ENCODE results near the gene PKNOX2. TPM values are rescaled to one million over a fixed set of nuclear protein-coding genes. Genes with fewer than 3 reads are reported as not detected.

PKNOX2 gene
- total RNA-seq, 1 donor from 2014 or later, result 3.4 TPM

GRCh38 chr11:125188021-125188420, 23.5 kb downstream of the PKNOX2 start:
- no peak for TF ChIP-seq POLR2AphosphoS5 (IDR thresholded peaks at IDR 0.05; ENCODE audit: insufficient read depth in 1 of 2, low read depth in 1 of 2)
- no peak for TF ChIP-seq CTCF (IDR thresholded peaks at IDR 0.05)
- no peak for TF ChIP-seq POLR2A (IDR thresholded peaks at IDR 0.05)
- H3K36me3 ChIP-seq, result no peaks in the 10 kb centered on the region

GRCh38 chr11:125190566-125190965, 26.0 kb downstream of the PKNOX2 start:
- Histone ChIP-seq H3K27ac (no peak overlapping the region), H3K9me3 (no peaks in the 10 kb centered on the region), H3K4me3 (no peak overlapping the region), H3K4me1 (peaks cover 7% of the 10 kb centered on the region), H3K27me3 (no peaks in the 10 kb centered on the region), H3K36me3 (no peaks in the 10 kb centered on the region)
- TF ChIP-seq POLR2AphosphoS5 (IDR thresholded peaks at IDR 0.05; ENCODE audit: insufficient read depth in 1 of 2, low read depth in 1 of 2) (no peak), CTCF (IDR thresholded peaks at IDR 0.05) (no peak), POLR2A (IDR thresholded peaks at IDR 0.05) (no peak)
- intact Hi-C loops (cut with DNase I), result no loop called here
- no peak for DNase-seq (ENCODE audit: extremely low spot score in 2 of 2)

More at GRCh38 chr11:125188021-125188420, 23.5 kb downstream of the PKNOX2 start:
- Histone ChIP-seq H3K4me3 (no peak overlapping the region), H3K9me3 (no peaks in the 10 kb centered on the region), H3K27me3 (no peaks in the 10 kb centered on the region), H3K27ac (no peak overlapping the region), H3K4me1 (peaks cover 7% of the 10 kb centered on the region)
- intact Hi-C loops (cut with DNase I), result no loop called here
- DNase-seq (ENCODE audit: extremely low spot score in 2 of 2), result no peak

- no peak for DNase-seq (ENCODE audit: extremely low spot score in 2 of 2)
- H3K36me3 ChIP-seq, result no peaks in the 10 kb centered on the region
- intact Hi-C loops (cut with DNase I), result no loop called here
- H3K4me1 ChIP-seq, result peaks cover 7% of the 10 kb centered on the region
- no peak overlapping the region for H3K27ac ChIP-seq
- H3K4me3 ChIP-seq, result no peak overlapping the region
- no peaks in the 10 kb centered on the region for H3K9me3 ChIP-seq
- TF ChIP-seq CTCF (IDR thresholded peaks at IDR 0.05), result no peak
- TF ChIP-seq POLR2A (IDR thresholded peaks at IDR 0.05), result no peak
- no peak for TF ChIP-seq POLR2AphosphoS5 (IDR thresholded peaks at IDR 0.05; ENCODE audit: insufficient read depth in 1 of 2, low read depth in 1 of 2)
- no peaks in the 10 kb centered on the region for H3K27me3 ChIP-seq
Measured at GRCh38 chr11:125192183-125192582, 27.6 kb downstream of the PKNOX2 start.

GRCh38 chr11:125192717-125193415, 28.3 kb downstream of the PKNOX2 start:
- Histone ChIP-seq H3K4me1 (peaks cover 7% of the 10 kb centered on the region), H3K4me3 (no peak overlapping the region), H3K27me3 (no peaks in the 10 kb centered on the region), H3K27ac (no peak overlapping the region), H3K36me3 (no peaks in the 10 kb centered on the region), H3K9me3 (no peaks in the 10 kb centered on the region)
- intact Hi-C loops (cut with DNase I), result no loop called here
- no peak for TF ChIP-seq POLR2AphosphoS5 (IDR thresholded peaks at IDR 0.05; ENCODE audit: insufficient read depth in 1 of 2, low read depth in 1 of 2)
- no peak for TF ChIP-seq CTCF (IDR thresholded peaks at IDR 0.05)
- no peak for TF ChIP-seq POLR2A (IDR thresholded peaks at IDR 0.05)
- no peak for DNase-seq (ENCODE audit: extremely low spot score in 2 of 2)

- Histone ChIP-seq H3K9me3 (no peaks in the 10 kb centered on the region), H3K4me3 (no peak overlapping the region), H3K27ac (no peak overlapping the region), H3K27me3 (no peaks in the 10 kb centered on the region), H3K36me3 (no peaks in the 10 kb centered on the region), H3K4me1 (peaks cover 7% of the 10 kb centered on the region)
- no peak for DNase-seq (ENCODE audit: extremely low spot score in 2 of 2)
- TF ChIP-seq POLR2AphosphoS5 (IDR thresholded peaks at IDR 0.05; ENCODE audit: insufficient read depth in 1 of 2, low read depth in 1 of 2), result no peak
- TF ChIP-seq POLR2A (IDR thresholded peaks at IDR 0.05), result no peak
- no peak for TF ChIP-seq CTCF (IDR thresholded peaks at IDR 0.05)
- intact Hi-C loops (cut with DNase I), result no loop called here
Measured at GRCh38 chr11:125193416-125193726, 28.8 kb downstream of the PKNOX2 start.

All from vagina (tissue), 2 donors.